HG02840 (cell line): ENCODE measurements around the gene PLAC8.
"Not testable (repeated sequence)": the region's sequence is repeated elsewhere in the genome, so short reads cannot be mapped to it uniquely, and the experiment has no call there.

Source experiments
- ATAC-seq: cut with Tn5 transposase; IDR thresholded peaks from one replicate; pipeline ENCODE4 v1.9.1; 2021; ENCODE audit warnings: mild to moderate bottlenecking, moderate library complexity, moderate number of reproducible peaks; ENCODE audit not compliant: unreplicated experiment, low FRiP score

PLAC8 gene

DNA sequence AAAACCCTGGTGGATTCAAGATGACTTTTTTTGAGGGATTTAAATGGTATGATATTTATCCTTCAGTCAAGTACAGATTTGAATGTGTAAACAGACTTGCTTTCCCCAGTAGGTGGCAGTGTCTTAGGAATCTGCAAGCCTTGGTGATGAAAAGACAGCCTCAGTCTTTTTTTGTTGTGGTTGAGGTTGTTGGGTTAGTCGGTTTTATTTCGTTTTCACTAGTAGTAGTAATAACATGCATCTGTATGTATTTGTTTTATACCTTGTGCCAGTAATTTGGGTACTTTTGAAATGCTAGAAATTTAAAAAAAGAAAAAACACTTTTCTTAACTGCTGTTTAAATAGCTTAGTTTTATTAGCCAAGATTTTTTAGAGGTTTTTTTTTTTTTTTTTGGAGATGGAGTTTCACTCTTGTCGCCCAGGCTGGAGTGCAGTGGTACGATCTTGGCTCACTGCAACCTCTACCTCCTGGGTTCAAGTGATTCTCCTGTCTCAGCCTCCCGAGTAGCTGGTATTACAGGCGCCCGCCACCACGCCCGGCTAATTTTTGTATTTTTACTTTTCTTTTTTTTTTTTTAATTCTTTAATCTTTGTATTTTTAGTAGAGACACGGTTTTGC, 40.3 kb downstream of the PLAC8 start:
- no peak for ATAC-seq

DNA sequence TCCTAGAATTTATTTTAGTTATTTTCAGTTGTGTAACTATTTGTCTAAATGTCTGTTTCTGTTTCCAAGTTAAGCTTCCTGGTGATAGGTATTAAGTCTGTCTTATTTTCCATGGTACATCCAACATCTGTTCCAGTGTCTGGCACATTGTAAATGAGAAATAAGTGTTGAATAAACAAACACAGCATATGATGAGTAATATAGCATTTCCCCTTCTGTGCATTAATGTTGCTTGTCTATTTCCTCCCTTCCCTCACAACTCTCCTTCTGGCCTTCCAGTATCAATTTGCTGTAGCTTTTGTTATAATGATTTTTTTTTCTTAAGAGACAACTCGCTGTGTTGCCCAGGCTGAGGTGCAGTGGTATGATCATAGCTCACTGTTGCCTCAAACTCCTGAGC, 43.4 kb downstream of the PLAC8 start:
- ATAC-seq = no peak

DNA sequence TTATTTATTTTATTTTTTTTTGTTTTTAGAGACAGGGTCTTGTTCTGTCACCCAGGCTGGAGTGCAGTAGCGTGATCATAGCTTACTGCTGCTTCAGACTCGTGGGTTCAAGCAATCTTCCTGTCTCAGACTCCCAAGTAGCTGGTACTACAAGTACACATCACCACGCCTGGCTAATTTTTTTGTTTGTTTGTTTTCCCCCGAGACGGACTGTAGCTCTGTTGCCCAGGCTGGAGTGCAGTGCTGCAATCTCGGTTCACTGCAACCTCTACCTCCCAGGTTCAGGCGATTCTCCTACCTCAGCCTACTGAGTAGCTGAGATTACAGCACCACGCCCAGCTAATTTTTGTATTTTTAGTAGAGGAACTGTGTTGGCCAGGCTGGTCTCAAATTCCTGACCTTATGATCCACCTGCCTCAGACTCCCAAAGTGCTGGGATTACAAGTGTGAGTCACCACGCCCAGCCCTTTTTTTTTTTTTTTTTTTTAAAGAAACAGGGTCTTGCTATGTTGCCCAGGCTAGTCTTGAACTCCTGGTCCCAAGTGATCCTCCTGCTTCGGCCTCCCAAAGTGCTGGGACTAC, 47.4 kb downstream of the PLAC8 start:
- no peak for ATAC-seq

DNA sequence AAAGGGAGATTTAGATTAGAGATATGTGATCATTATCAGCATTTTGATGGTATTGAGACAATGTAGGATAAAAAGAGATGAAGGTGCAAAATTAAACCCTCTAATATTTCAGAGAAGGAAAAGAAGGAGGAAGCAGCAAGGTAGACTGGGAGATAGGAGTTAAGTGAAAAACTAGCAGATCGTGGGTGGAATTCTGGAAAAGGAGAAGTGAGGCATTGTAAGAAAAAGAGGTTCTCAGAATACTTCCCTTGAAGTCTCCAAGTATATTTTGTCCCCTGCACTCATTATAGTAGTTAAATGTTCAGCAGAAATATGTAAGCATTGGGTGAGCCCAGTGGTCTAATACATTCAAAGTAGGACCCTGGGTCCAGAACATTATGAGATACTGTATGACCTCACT, 49.3 kb downstream of the PLAC8 start:
- ATAC-seq = no peak

DNA sequence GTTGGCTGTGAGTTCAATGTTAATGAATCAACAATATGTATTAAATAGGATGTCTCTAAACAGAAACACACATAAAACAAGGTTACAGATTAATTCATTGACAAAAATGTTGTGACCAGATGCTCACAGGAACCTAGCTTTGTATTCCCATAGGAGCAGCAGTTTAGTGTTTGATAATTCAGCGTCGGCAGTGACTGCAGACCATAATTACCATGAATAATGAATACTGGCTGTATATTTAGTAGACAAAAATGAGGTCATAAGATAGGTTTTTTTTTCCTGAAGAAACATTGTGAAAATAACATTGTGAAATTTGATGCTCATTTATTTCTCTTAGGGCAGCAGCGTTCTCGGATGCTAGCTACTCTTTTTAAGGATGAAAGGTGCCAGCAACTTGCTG, 51.8 kb downstream of the PLAC8 start:
- no peak for ATAC-seq

DNA sequence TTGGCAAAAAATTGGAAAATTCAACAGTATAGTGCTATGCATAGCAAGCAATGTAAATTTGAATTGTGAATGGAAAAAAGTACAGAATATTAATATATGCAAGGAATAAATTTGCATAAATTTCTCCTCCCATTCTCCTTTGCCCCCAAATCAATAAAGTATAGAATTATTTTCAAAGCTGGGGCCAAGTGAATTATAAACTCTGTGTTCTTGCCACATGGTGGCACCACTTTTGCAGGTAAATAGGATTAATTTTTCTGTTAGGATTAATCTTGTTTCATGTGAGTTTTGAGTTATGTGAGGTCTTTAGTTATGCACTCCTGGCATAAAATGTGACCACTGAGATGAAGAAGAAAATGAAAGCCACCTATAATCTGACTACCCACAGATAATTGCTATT, 59.6 kb downstream of the PLAC8 start:
- no peak for ATAC-seq

DNA sequence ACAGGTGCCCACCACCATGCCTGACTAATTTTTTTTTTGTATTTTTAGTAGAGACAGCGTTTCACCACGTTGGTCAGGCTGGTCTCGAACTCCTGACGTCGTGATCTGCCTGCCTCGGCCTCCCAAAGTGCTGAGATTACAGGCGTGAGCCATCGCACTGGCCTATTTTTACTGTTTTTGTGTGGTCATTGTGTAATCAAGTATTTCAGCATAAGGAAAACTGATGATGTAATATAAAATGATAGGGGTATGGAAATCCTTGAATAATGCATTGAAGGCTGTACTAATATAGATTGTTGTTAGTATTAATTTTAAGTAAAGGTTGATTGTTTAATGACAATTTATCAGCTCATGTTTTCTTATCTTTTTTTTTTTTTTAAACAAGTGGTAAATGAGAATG, 65.7 kb downstream of the PLAC8 start:
- not testable (repeated sequence) for ATAC-seq

DNA sequence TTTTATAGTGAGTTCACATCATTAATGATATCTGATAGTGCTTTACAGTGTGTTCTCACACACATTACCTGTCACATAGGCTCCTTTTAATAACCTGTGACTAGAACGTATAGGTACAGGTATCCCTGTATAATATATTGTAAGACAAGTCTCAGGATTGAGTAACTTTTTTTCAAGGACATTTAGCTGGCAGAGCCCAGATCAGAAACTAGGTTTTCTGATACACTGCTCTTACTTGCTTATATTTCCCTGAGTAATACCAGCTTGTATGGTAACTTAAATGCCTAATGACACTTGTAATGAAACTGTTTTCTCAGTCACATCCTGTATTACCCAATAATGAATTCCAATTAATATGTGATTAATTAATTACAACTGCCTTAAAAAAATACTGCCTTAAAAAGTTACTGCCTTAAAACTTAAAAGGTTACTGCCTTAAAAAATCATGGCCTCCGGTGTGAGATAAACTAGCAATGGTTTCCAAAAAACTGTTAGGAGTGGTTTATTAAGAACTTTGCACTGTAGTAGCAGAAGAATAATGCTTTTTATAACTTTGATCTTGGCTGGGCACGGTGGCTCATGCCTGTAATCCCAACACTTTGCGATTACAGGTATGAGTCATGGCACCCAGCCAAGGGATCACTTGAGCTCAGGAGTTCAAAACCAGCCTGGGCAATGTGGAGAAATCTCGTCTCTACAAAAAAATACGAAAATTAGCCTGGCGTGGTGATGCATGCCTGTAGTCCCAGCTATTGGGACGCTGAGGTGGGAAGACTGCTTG, 67.6 kb downstream of the PLAC8 start:
- no peak for ATAC-seq

DNA sequence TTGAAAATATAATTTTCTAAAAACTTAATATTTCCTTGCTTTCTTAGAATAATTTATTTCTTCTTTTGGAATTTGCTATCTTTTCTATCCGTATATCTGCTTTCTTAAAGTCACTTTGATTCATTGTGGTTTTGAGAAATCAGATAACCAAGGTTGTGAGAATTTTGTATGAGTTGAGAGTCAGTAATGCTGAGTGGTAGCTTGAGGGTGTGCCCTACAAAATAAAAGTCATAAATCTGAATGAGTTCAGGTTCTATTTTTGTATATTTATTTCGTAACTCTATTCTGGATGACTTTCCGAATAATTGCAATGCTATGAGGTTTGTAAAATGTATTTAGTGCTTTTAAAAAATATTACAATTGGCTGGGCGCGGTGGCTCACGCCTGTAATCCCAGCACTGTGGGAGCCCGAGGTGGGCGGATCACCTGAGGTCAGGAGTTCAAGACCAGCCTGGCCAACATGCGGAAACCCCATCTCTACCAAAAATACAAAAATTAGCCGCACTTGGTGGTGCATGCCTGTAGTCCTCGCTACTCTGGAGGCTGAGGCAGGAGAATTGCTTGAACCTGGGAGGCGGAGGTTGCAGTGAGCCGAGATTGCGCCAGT, 70.6 kb downstream of the PLAC8 start:
- ATAC-seq = no peak

DNA sequence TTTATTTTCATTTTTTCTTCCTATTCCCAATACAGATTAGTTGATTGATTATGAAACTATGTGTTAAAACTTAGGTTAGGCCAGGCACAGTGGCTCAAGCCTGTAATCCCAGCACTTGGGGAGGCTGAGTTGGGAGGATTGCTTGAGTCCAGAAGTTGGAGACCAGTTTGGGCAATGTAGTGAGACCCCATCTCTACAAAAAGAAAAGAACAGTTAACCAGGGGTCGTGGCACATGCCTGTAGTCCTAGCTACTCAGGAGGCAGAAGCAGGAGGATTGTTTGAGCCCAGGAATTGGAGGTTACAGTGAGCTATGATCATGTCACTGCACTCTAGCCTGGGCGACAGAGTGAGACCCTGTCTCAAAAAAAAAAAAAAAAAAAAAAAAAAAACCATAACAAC, 71.4 kb downstream of the PLAC8 start:
- not testable (repeated sequence) for ATAC-seq

DNA sequence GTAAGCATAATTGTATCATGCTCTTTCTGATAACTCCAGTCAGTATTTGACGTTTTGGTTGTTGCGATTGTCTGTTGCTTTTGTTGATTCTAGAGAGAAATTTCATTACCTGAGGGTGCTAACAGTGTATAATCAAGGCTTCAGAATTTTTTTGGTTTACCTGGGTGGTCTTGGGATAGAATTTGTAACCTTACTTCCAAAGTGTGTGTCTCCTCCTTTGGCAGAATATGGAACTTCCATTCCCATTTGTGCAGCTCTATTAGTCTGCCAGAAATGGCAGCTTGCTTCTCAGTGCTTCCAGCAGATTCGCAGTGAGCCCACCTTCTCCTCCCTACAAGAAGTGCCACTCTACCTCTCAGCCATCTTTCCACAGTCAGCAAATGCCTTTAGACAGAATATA, 74.3 kb downstream of the PLAC8 start:
- ATAC-seq = no peak
